IPS-NIHi11 (cell line): ENCODE results near the gene KDM5A.
"Not testable (repeated sequence)": the region's sequence is repeated elsewhere in the genome, so short reads cannot be mapped to it uniquely, and the experiment has no call there.

Source experiments
- DNase-seq: peaks from one replicate; pipeline ENCODE4 v3.0.0; 2012; ENCODE audit warnings: mixed read lengths, low spot score

The KDM5A gene

DNA sequence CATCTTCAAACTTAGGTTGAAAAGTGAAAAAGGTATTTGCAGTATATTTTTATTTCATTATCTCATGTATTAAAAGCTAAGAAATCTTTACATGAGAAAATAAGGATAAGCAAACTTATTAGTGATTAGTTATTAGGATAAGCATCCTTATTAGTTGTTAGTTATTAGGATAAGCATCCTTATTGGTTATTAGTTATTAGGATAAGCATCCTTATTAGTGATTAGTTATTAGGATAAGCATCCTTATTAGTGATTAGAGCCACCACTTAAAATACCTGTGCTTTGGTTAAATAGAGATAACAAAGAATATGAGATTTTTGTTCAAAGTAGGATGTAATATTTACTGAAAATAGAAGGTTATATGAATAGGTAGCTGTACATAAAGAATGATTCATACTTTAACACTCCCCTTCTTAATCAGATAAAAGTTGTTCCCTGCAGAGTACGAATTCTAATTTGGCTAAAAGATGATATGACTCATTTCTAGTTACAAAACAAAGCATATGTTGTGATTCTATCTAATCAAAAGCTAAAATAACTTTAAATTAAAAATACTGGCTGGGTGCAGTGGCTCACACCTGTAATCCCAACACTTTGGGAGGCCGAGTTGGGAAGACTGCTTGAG is 56.4 kb downstream of the KDM5A start:
- no peak for DNase-seq

DNA sequence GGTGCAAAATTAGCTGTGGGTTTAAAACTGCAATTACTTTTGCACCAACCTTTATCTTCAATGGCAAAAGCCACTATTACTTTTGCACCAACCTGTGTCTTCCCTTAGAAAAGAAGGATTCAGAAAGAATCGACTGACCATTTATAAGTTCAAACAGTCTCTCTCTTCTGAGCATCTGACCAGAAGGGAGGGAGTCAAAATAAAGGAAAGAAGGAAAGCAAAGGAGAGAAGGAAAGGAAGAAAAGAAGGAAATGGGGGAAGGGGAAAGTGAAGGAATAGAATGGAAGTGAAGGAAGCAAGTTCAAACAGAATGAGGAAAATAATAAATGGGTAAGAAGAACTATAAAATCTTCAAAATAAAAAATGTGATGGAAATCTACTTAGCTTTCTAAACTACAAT is 57.8 kb downstream of the KDM5A start:
- DNase-seq, result no peak

DNA sequence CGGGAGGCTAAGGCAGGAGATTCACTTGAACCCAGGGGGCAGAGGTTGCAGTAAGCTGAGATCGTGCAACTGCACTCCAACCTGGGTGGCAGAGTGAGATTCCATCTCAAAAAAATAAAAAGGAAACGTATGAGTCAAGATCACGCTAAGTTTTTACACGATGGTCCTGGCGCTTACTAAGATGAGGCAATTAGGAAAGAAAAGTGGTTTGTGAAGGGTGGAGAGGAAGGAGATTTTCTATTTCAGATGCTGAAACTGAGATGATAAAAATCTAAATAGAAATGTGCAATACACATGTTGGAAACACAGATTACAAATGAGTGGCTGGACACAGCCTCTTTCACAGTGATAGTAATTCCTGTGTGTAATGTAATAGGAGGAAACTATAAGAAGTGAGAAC is 63.2 kb downstream of the KDM5A start:
- DNase-seq, result no peak

DNA sequence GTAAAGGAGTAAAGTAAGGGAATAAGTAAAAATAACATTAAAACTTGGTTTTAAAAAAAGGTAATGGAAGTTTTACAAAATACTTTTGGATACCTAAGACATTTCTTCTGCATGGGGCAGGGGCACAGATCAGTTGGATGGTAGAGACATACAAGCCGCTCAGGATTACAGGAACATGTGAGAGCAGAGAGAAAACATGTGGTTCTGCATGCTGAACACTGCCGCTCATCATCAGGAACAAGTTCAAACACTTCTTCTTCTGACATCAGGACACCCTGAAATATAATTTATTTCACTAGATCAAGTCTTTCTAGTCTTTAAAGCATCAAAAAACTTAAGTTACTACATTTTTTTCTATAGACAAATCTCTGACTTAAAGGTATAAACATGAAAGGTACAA is 65.6 kb downstream of the KDM5A start:
- no peak for DNase-seq

DNA sequence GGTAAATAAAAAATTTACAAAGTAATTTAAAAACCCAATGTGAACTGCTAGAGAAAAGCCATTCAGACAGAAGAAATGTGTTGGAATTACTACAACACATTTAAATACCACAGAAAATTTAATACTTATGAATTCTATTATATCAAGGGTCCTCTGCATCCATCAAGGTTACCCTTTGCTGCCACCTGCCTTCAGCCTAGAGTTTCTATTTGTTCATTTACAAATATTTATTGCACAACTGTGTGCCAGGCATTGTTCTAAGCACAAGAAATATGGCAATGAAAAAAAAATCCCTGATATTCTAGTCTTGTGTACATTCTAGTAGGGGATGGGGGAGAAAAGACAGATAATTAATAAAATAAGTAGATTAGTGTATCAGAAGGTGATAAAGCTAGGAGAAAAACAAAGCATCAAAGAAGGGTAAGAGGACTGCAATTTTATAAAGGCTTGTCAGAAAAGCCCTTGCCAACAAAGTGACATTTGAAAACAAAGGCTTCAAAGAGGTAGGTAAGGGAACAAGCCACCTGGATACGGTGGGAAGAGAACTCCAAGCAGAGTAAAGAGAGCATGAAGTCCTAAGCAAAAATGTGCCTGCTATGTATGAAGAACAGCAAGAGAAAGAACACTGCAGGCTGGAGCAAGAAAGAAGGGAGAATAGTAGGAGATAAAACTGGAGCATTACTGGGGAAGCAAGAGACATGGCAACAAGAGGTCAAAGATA is 67.4 kb downstream of the KDM5A start:
- DNase-seq, result no peak

DNA sequence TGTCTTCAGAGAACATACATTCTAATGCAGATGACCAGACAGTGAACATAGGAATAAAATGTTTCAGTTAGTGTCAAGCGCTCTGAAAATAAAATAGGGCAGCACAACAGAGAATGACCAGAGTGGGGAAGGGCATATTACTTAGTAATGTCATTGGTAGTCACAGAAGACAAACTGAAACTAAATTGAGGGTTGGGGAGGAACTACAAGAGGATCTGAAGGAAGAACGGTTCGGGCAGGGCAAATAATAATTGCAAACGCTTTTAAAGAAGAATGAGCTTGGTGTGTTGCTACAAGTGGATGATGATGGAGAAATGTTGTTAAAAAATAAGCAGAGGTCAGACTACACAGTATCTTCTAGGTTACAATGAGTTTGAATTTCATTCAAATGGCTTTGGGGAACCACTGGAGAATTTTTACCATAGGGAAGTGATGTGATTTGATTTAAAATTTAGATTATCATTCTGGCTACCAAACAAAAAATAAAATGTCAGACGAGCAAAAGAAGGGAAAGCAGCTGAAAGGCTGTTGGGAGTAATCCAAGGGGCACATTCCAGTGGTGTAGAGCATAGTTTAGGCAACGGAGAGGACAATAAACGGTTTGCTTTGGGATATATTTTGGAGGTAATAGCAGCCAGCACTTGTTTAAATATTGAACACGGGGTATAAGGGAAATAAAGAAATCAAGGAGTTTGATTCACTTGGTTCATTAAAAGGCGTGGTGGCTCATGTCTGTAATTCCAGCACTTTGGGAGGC is 70.2 kb downstream of the KDM5A start:
- DNase-seq, result no peak

DNA sequence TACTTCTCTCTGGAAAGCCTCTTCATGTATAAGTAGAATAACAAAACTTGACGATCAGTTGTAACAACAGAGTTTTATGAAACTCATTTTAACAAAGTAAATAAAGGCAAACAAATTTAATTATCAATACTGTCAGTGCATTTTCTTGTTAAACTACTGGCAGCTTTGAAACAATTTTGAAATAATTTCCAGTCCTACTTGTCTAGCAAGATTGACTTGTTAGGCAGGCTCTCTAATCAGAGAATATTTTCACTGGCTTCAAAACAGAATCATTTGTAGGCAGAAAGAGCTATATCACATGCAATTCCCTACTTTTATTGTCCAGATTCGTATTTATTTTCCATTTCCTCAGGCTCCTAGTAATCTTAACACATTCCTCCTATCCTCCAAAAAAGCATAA is 80.6 kb downstream of the KDM5A start:
- no peak for DNase-seq

DNA sequence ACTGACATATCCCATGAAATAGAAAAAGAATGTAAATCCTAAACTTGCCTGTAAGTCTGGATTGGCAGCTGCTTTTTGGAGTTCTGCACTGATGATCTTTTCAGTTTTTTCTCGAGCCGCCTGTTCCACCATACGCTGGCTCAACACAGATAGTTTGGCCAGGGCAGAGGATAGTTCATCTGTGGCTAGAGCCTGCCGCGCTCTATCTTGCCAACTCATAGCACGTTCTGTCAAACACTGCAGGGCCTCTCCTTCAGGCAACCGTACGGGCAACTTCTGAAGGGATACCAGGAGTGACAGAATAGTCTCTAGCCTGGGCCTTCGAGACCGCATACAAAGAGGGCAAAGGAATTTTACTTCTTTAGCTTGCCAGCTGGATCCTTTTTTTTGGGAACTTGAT is 81.7 kb downstream of the KDM5A start:
- no peak for DNase-seq

DNA sequence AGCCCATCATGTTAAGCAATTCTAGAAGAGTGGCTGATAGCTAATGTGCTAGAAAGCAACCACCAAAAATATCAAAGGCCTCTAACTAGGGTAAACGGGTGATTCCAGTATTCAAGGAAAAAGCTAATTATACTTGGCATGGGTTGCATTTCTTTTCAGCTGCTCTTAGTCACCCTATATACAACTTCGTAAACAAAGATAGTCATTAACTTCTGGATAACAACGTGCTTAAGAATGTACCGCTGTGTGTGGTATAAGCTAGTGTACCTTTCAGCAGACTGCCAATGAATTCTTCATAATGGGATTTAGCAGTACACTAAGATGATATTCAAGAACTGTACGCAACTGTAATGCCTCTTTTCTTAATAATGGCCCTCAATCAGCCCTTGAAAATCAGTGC is 84.3 kb downstream of the KDM5A start:
- DNase-seq, result no peak

DNA sequence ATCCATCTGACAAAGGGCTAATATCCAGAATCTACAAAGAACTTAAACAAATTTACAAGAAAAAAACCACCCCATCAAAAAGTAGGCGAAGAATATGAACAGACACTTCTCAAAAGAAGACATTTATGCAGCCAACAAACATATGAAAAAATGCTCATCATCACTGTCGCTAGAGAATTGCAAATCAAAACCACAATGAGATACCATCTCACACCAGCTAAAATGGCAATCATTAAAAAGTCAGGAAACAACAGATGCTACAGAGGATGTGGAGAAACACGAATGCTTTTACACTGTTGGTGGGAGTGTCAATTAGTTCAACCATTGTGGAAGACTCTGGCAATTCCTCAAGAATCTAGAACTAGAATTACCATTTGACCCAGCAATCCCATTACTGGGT is 86.4 kb downstream of the KDM5A start:
- DNase-seq, result not testable (repeated sequence)

DNA sequence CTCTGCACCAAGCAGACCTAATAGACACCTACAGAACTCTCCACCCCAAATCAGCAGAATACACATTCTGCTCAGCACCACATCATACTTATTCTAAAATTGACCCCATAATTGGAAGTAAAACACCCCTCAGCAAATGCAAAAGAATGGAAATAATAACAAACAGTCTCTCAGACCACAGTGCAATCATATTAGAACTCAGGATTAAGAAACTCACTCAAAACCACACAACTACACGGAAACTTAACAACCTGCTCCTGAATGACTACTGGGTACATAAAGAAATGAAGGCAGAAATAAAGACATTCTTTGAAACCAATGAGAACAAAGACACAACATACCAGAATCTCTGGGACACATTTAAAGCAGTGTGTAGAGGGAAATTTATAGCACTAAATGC is 89.0 kb downstream of the KDM5A start:
- DNase-seq, result not testable (repeated sequence)

DNA sequence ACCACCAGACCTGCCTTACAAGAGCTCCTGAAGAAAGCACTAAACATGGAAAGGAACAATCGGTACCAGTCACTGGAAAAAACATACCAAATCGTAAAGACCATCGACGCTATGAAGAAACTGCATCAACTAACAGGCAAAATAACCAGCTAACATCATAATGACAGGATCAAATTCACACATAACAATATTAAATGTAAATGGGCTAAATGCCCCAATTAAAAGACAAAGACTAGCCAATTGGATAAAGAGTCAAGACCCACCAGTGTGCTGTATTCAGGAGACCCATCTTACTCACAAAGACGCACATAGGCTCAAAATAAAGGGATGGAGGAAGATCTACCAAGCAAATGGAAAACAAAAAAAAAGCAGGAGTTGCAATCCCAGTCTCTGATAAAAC is 89.6 kb downstream of the KDM5A start:
- DNase-seq, result not testable (repeated sequence)

DNA sequence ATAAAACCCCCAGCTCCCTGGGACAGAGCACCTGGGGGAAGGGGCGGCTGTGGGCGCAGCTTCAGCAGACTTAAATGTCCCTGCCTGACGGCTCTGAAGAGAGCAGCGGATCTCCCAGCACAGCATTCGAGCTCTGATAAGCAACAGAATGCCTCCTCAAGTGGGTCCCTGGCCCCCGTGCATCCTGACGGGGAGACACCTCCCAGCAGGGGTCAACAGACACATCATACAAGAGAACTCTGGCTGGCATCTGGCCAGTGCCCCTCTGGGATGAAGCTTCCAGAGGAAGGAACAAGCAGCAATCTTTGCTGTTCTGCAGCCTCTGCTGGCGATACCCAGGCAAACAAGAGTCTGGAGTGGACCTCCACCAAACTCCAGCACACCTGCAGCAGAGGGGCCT is 91.1 kb downstream of the KDM5A start:
- DNase-seq, result not testable (repeated sequence)

DNA sequence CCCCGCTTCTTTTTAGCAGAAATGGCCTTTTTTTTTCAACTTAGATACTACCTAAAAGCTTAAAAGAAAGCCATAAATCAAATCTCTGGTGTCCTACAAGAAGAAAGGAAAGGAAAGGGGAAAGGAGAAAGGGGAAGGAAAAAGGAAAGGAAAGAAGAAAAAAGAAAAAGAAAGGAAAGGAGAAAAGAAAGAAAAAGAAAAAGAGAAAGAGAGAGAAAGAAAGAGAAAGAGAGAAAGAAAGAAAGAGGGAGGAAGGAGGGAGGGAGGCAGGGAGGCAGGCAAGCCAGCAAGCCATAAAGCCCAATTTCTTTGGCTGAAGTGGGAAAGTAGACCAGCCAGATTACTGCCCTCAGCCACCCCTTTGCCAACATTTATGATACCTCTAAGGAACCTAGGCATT is 94.0 kb downstream of the KDM5A start:
- DNase-seq, result no peak

DNA sequence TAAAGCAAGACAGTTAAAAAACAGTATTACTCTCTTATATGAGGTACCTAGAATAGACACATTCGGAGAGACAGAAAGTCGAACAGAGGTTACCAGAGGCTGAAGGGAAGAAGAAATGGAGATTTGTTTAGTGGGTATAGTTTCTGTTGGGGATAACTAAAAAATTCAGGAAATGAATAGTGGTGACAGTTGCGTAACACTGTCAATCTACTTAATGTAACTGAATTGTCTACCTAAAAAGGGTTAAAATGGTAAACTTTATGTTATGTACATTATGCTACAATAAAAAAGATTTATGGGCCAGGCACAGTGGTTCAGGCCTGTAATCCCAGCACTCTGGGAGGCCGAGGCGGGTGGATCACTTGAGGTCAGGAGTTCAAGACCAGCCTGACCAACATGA is 95.9 kb downstream of the KDM5A start:
- no peak for DNase-seq

DNA sequence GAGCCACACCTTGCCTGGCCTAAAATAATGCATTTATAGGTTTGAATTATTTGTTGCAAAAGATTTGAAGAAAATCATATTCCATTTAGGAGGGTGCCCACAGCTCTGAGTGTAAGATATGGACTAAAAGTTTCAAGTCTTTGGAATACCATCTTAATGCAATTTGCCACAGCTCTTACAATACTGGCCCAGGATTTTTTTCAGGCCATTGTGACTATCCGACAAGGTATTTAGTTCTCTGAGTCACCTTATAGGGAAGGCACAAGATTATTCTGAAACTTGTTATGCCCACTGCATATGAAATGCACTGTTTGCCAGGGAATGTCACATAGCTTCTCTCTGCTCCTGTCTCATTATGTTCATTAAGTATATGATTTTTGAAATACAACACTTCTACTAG is 96.9 kb downstream of the KDM5A start:
- DNase-seq, result no peak

DNA sequence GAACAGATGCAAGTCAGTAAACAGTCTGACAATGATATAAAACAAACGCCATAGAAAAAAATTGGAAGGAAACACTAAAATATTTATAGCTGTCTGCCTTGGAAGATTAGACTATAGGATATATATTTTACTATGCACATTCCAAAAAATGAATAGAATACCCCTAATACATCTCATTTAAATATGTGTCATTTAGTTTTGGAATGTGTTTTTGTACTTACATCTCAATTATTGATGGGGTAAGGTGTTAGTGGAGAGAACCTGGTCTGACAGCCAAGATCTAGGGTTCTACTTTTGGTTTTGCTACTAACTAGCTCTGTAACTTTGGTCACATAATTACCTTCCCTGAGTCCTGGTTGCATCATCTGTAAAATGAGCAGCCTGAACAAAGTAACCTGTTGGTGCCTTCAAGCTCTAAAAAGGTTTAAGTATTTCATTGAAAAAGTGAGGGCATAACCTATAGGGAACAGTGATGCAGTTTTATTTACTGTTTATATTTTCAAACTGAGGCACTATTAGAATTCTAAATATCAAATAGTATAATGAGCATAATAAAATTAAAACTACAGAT is 97.9 kb downstream of the KDM5A start:
- no peak for DNase-seq

DNA sequence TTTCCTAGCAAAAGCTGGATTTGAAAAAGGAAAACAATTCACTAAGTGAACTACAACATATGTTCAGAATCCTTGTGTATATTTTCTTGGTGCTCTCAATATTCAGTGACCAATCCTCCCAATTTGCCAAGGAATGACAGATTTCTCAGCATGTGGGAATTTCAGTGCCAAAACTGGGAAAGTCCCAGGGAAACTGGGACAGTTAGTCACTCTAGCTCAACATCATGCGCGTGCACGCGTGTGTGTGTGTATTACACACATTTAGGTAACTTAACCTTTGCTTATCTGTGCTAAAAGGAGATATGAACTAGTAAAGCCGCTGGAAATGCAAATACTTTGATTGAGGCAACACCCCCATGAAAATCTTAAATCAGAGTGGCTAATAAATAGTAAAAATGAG is 100.4 kb downstream of the KDM5A start:
- no peak for DNase-seq

DNA sequence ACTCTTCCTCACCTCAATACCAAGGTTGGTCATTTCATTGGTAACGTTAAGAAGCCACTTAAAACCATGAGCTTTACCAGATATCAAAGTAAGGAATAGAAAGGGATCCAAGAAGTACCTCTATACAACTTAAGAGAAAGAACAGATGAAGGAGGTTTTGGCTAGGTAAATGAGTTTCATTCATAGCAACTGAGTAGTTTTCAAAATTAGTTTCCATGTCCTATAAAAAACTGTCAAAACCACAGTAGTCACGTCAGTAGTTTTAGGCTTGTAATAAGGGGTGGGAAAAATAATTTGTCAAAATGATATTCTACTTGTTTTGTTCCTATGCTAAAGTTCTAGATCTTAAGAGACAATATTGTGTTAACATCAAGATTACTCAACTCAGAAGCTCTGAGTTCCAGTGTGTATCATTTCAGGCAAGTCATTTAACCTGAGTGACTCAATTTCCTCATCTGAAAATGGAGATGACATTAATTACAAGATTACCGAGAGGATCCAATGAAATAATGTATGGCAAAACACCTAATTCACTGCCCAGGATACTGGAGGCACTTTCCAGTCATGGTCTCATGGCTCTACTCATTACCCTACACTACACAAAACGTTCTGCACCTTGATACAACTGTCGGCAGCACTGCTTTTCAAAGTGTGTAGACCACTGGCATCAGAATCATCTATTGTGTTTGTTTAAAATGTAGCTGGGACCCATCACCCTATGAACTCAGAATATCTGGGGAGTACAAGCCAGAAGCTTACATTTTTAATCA is 102.4 kb downstream of the KDM5A start:
- no peak for DNase-seq

DNA sequence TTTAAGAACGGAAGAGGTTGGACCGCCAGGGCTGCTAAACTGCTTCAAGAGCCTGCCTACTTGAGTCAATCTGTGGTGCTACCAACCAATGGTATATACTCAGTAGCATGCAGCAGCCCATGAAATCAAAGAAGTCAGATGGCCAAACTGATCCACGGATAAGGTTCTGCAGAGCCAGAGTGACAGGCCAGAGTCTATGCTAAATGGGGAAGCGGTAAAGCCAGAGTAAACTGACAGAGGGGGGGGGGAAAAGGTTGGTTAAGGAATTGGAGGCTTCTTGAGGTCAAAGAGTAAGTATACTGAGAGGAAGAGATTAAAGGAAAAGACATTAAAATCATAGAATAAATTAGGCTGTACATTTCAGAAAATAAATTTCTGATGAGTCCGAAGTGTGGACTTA is 111.1 kb downstream of the KDM5A start:
- no peak for DNase-seq

DNA sequence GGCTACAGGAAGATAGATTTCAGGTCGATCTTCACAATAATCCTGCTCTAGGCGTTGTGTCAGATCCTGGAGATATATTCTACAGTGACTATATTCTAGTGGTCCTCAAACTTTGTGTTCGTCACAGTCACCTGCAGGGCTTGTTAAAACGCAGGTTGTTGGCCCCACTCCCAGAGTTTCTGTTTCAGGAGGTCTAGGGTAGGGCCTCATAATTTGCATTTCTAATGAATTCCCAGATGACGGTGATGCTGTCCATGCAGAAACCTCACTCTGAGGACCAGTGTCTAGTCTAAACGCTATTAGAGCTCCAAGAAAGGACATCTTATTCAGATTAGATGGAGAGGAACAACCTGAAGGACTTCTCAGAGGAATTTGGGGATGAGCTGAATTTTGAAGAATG is 113.3 kb downstream of the KDM5A start:
- no peak for DNase-seq

DNA sequence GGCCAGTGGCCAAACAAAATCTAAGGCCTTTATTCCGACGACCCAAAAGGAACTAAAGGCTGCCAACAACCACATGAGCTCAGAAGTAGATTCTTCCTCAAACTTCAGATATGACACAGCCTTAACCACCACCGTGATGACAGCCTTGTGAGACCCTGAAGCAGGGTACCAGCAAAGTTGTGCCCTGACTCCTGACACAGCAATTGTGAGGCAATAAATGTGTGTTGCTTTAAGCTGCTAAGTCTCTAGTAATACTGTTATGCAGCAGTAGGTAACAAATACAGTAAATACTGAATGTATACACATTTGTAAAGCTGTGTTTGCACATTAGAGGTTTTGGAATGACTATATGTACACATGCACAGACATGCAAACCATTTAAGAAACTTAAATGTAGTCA is 115.7 kb downstream of the KDM5A start:
- no peak for DNase-seq
